Gastrocnemius medialis (tissue), 4 donors: ENCODE data around the gene ZRANB3. TPM values are rescaled to one million over a fixed set of nuclear protein-coding genes. Genes with fewer than 3 reads are reported as not detected.
A peak's percentile ranks its signal among the peaks of the same experiment; 100 is the strongest.
"Not testable (repeated sequence)": the region's sequence is repeated elsewhere in the genome, so short reads cannot be mapped to it uniquely, and the experiment has no call there.

Source experiments
- ATAC-seq, 2 donors: fragments of 150-250 bp; one replicate each; pipeline ENCODE4 v1.9.1; 2016
- DNase-seq, 2 donors: peaks; one replicate each; pipeline ENCODE4 v3.0.0-alpha.2; 2019
- H3K27ac ChIP-seq, 4 donors: fragments of 200-600 bp; sonication (generic); 1 replicate in 1 of 4; 2 replicates in 3 of 4; pipeline ENCODE4 v1.5.1; 2016 to 2018; ENCODE audit warnings: mild to moderate bottlenecking in 2 of 4, moderate library complexity in 1 of 4
- H3K27me3 ChIP-seq, 3 donors: fragments of 200-600 bp; sonication (generic) in 2 of 3; 1 replicate in 1 of 3; 2 replicates in 2 of 3; pipeline versions ENCODE4 v1.5.1 to v1.6.0; 2016 to 2019; ENCODE audit warnings: mild to moderate bottlenecking in 1 of 3, moderate library complexity in 1 of 3
- H3K36me3 ChIP-seq, 2 donors: fragments of 200-600 bp; sonication (generic) in 1 of 2; one replicate each; pipeline ENCODE4 v1.5.1; 2017 to 2018
- H3K4me1 ChIP-seq, 2 donors: fragments of 200-600 bp; sonication (generic) in 1 of 2; one replicate each; pipeline ENCODE4 v1.5.1; 2016 to 2017; ENCODE audit warnings: mild to moderate bottlenecking in 2 of 2
- H3K4me3 ChIP-seq, 4 donors: fragments of 200-600 bp; sonication (generic) in 3 of 4; 1 replicate in 1 of 4; 2 replicates in 3 of 4; pipeline ENCODE4 v1.5.1; 2016 to 2019; ENCODE audit warnings: mild to moderate bottlenecking in 2 of 4
- H3K9me3 ChIP-seq, 3 donors: fragments of 200-600 bp; sonication (generic) in 2 of 3; 1 replicate in 1 of 3; 2 replicates in 2 of 3; pipeline ENCODE4 v1.5.1; 2016 to 2019
- POLR2A ChIP-seq, 2 donors: fragments of 450-650 bp; IDR thresholded peaks; one replicate each; pipeline ENCODE4 v1.6.1; 2017; ENCODE audit warnings: antibody characterized with exemption in 2 of 2, mild to moderate bottlenecking in 2 of 2, moderate library complexity in 2 of 2
- in situ Hi-C, 4 donors: fragments of 200-750 bp; cut with MboI; loops; one replicate each; pipeline versions ENCODE4 v1.15.0 to v1.8.0; 2017; ENCODE audit warnings: low sequenced_read_pairs in 4 of 4
- intact Hi-C: fragments of 100-400 bp; cut with DNase I; formaldehyde crosslinking; loops from one replicate; pipeline ENCODE4 v1.15.1; 2023; ENCODE audit warnings: low total_unique reads
- total RNA-seq, 4 donors: library from RNA; depleted of rRNA; stranded (reverse); fragments of >200 nt; gene quantifications; one replicate each; pipeline versions ENCODE4 v1.1.0 to v1.2.3, GENCODE V29; 2016
- TF ChIP-seq, protein P1 (sequence below), 5 experiments: fragments of 450-650 bp in 3 of 5; fragments of 200-600 bp in 2 of 5; sonication (generic) in 2 of 5; IDR thresholded peaks in 4 of 5; conservative IDR thresholded peaks in 1 of 5; 1 replicate in 4 of 5; 2 replicates in 1 of 5; pipeline ENCODE4 v1.5.1; 2016 to 2019; ENCODE audit warnings: antibody characterized with exemption in 5 of 5, mild to moderate bottlenecking in 3 of 5, moderate library complexity in 3 of 5

Gene ZRANB3
- total RNA-seq, 4 donors from 2014 or later, result 1.9 to 4.8 (median 2.9) TPM

DNA sequence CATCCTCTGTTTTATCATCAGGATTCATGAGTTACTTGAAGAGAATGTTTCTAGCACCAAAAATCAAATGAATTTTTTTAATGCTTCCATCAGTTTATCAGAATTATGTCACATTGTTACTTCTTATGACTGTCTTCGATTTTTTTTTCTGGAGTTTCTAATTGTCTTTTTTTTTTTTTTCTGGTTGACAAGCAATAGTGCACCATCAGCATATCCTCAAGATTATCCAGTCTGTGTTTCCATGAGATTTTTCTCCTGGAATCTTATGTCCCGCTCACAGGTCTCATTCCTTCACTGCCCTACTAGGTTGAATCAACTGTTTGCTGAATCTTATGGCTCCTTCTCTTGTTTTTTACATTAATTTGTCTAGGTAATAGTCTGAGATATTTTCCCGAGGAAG, 16.3 kb upstream of the ZRANB3 start:
- no peaks in the 10 kb centered on the region for H3K4me1 ChIP-seq
- TF ChIP-seq POLR2A (IDR thresholded peaks at IDR 0.05), result no peak
- TF ChIP-seq, protein P1, sequence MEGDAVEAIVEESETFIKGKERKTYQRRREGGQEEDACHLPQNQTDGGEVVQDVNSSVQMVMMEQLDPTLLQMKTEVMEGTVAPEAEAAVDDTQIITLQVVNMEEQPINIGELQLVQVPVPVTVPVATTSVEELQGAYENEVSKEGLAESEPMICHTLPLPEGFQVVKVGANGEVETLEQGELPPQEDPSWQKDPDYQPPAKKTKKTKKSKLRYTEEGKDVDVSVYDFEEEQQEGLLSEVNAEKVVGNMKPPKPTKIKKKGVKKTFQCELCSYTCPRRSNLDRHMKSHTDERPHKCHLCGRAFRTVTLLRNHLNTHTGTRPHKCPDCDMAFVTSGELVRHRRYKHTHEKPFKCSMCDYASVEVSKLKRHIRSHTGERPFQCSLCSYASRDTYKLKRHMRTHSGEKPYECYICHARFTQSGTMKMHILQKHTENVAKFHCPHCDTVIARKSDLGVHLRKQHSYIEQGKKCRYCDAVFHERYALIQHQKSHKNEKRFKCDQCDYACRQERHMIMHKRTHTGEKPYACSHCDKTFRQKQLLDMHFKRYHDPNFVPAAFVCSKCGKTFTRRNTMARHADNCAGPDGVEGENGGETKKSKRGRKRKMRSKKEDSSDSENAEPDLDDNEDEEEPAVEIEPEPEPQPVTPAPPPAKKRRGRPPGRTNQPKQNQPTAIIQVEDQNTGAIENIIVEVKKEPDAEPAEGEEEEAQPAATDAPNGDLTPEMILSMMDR (IDR thresholded peaks at IDR 0.05 in 4 of 5, conservative IDR thresholded peaks at IDR 0.05 in 1 of 5), result no peak
- no peaks in the 10 kb centered on the region for H3K27me3 ChIP-seq
- no peaks in the 10 kb centered on the region for H3K36me3 ChIP-seq
- DNase-seq (no peak), ATAC-seq (no peak)
- in situ Hi-C loops, result loop anchor here in 1 of 4 donors (25.0 kb wide), 1 partner anchor 440 kb away; the partner anchor contains the start of gene DARS1
- H3K4me3 ChIP-seq, result no peak overlapping the region
- intact Hi-C loops, result no loop called here
- H3K9me3 ChIP-seq, result no peaks in the 10 kb centered on the region
- H3K27ac ChIP-seq, result no peak overlapping the region

DNA sequence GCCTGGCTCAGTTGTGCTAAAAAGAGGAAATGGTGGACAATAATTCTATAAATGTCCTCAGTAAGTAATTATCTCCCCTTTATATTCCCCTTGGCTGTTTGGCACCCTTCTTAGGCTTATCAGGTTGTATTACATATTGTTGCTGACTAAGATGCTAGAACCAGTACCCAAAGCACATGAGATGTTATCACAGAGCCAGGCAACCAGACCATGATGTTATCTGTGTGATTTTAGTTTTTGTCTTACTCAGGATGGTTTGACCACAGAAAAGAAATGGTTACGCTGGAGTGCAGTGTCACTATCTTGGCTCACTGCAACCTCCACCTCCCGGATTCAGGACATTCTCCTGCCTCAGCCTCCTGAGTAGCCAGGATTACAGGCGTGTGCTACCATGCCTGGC, 15.4 kb upstream of the ZRANB3 start:
- Histone ChIP-seq H3K4me3 (no peak overlapping the region), H3K27me3 (no peaks in the 10 kb centered on the region), H3K4me1 (no peaks in the 10 kb centered on the region), H3K36me3 (no peaks in the 10 kb centered on the region), H3K9me3 (no peaks in the 10 kb centered on the region), H3K27ac (no peak overlapping the region)
- intact Hi-C loops, result no loop called here
- DNase-seq (no peak), ATAC-seq (no peak)
- TF ChIP-seq, protein P1 (IDR thresholded peaks at IDR 0.05 in 4 of 5, conservative IDR thresholded peaks at IDR 0.05 in 1 of 5), result no peak
- no peak for TF ChIP-seq POLR2A (IDR thresholded peaks at IDR 0.05)
- in situ Hi-C loops, result loop anchor here in 1 of 4 donors (25.0 kb wide), 1 partner anchor 441 kb away; the partner anchor contains the start of gene DARS1

DNA sequence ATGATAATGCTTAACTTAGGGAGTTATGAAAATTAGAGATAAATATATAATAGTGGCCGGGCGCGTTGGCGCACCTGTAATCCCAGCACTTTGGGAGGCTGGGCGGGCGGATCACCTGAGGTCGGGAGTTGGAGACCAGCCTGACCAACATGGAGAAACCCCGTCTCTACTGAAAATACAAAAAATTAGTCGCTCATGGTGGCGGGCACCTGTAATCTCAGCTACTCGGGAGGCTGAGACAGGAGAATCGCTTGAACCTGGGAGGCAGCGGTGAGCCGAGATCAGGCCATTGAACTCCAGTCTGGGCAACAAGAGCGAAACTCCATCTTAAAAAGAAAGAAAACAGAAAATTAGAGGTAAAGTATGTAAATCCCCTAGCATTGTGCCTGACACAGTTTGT, 2.5 kb upstream of the ZRANB3 start:
- H3K9me3 ChIP-seq, ATAC-seq, H3K27ac ChIP-seq, H3K36me3 ChIP-seq, H3K4me3 ChIP-seq, H3K27me3 ChIP-seq, DNase-seq: not testable (repeated sequence)
- peaks cover 14 to 25% of the 10 kb centered on the region in 2 donors for H3K4me1 ChIP-seq
- intact Hi-C loops (loop anchor here (10.0 kb wide), 1 partner anchor 341 kb away; the partner anchor contains the start of gene MCM6), in situ Hi-C loops (loop anchor here in 2 of 4 donors (10.0 to 25.0 kb wide), 2 partner anchors 211 to 454 kb away; partner anchors contain the start of genes DARS1 (in 1 of the 2) and UBXN4 (in 1 of the 2))

DNA sequence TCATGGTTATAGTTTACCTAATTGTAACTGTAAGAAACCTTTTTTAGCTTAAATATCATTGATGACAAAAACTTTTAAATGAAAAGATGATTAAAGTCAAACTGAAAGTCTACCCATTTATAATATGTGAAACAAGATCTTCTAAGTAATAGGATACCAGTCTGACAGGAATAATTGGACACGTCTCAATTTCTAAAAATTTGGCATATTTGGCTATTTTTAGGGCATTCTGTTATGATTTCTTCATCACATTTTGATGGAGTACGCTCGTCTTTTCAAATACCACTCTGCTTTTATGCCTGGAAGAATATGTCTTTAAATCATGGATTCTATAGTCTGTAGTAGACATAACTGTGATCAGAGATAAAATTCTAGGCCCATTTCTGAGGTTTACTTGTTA, 1.6 kb upstream of the ZRANB3 start:
- H3K36me3 ChIP-seq, result no peaks in the 10 kb centered on the region
- DNase-seq (no peak), ATAC-seq (no peak)
- TF ChIP-seq POLR2A (IDR thresholded peaks at IDR 0.05), result no peak
- TF ChIP-seq, protein P1 (IDR thresholded peaks at IDR 0.05 in 4 of 5, conservative IDR thresholded peaks at IDR 0.05 in 1 of 5), result no peak
- in situ Hi-C loops, result loop anchor here in 2 of 4 donors (10.0 to 25.0 kb wide), 2 partner anchors 212 to 455 kb away; partner anchors contain the start of genes DARS1 (in 1 of the 2) and UBXN4 (in 1 of the 2)
- intact Hi-C loops, result loop anchor here (10.0 kb wide), 1 partner anchor 342 kb away; the partner anchor contains the start of gene MCM6
- peaks cover 14 to 25% of the 10 kb centered on the region in 2 donors for H3K4me1 ChIP-seq
- no peaks in the 10 kb centered on the region for H3K9me3 ChIP-seq
- H3K27ac ChIP-seq, result peak overlapping the region; percentile 83 to 98 (median 92)
- H3K27me3 ChIP-seq, result no peaks in the 10 kb centered on the region
- peak overlapping the region in 3 of 4 donors; percentile 75 to 89 (median 83) for H3K4me3 ChIP-seq
